Measurements from ENCODE around the gene SORCS2. TPM values are rescaled to one million over a fixed set of nuclear protein-coding genes. Genes with fewer than 3 reads are reported as not detected.

The SORCS2 gene
- polyA plus RNA-seq, 3 donors, result 0.46 to 0.55 TPM; not detected in 1

GRCh38 chr4:7310451-7310850, 118.1 kb downstream of the SORCS2 start:
- Histone ChIP-seq H3K9me3 (replicated peaks in 1 of 2; ENCODE audit: control insufficient read depth in 1 of 2, insufficient read depth in 1 of 2, low read length in 2 of 2) (no peaks in the 10 kb centered on the region), H3K4me1 (ENCODE audit: control insufficient read depth in 1 of 2, insufficient read depth in 2 of 2, low read length in 2 of 2) (no peaks in the 10 kb centered on the region), H3K27me3 (ENCODE audit: control insufficient read depth in 2 of 2, insufficient read depth in 2 of 2, low read length in 2 of 2) (no peaks in the 10 kb centered on the region), H4K20me1 (ENCODE audit: insufficient read depth, low read length) (no peaks in the 10 kb centered on the region), H3K36me3 (replicated peaks in 1 of 2; ENCODE audit: control insufficient read depth in 1 of 2, insufficient read depth in 2 of 2, low read length in 2 of 2) (no peaks in the 10 kb centered on the region), H3K4me2 (replicated peaks; ENCODE audit: extremely low read depth, low read length, poor library complexity, severe bottlenecking) (no peak overlapping the region), H2AFZ (ENCODE audit: insufficient read depth, low read depth, low read length, poor library complexity, severe bottlenecking) (no peak overlapping the region), H3K9ac (ENCODE audit: insufficient read depth, low read length, poor library complexity, severe bottlenecking) (no peak overlapping the region), H3K79me2 (ENCODE audit: insufficient read depth, low read length) (no peaks in the 10 kb centered on the region), H3K27ac (ENCODE audit: low read depth in 1 of 2, low read length in 2 of 2) (no peak overlapping the region), H3K4me3 (replicated peaks in 1 of 3; ENCODE audit: low read depth in 2 of 3, low read length in 3 of 3) (no peak overlapping the region)
- Mint-ChIP-seq H3K27me3 (ENCODE audit: low read depth in 3 of 3) (peaks cover 7 to 9% (median 8%) of the 10 kb centered on the region in 3 donors), H3K27ac (no peak overlapping the region), H3K4me3 (no peak overlapping the region), H3K9me3 (peaks cover 0 to 2% (median 0%) of the 10 kb centered on the region in 7 donors), H3K4me1 (no peaks in the 10 kb centered on the region), H3K36me3 (no peaks in the 10 kb centered on the region)
- no peak for TF ChIP-seq CTCF (IDR thresholded peaks at IDR 0.05)
- DNase-seq, result no peak
- intact Hi-C loops (cut with micrococcal nuclease), result no loop called here
- WGBS (ENCODE audit: insufficient coverage), result 77% methylated on average over 9 of the region's 12 CpGs

- H3K27ac Mint-ChIP-seq, result no peak overlapping the region
- no CpG with 5 or more reads among the region's 8 CpGs for WGBS (ENCODE audit: insufficient coverage)
- Histone ChIP-seq H3K27me3 (ENCODE audit: control insufficient read depth in 2 of 2, insufficient read depth in 2 of 2, low read length in 2 of 2) (no peaks in the 10 kb centered on the region), H2AFZ (ENCODE audit: insufficient read depth, low read depth, low read length, poor library complexity, severe bottlenecking) (no peak overlapping the region), H3K27ac (ENCODE audit: low read depth in 1 of 2, low read length in 2 of 2) (no peak overlapping the region), H3K79me2 (ENCODE audit: insufficient read depth, low read length) (no peaks in the 10 kb centered on the region), H3K4me3 (replicated peaks in 1 of 3; ENCODE audit: low read depth in 2 of 3, low read length in 3 of 3) (no peak overlapping the region), H3K9me3 (replicated peaks in 1 of 2; ENCODE audit: control insufficient read depth in 1 of 2, insufficient read depth in 1 of 2, low read length in 2 of 2) (no peaks in the 10 kb centered on the region), H3K4me2 (replicated peaks; ENCODE audit: extremely low read depth, low read length, poor library complexity, severe bottlenecking) (no peak overlapping the region), H3K36me3 (replicated peaks in 1 of 2; ENCODE audit: control insufficient read depth in 1 of 2, insufficient read depth in 2 of 2, low read length in 2 of 2) (no peaks in the 10 kb centered on the region), H3K9ac (ENCODE audit: insufficient read depth, low read length, poor library complexity, severe bottlenecking) (no peak overlapping the region), H4K20me1 (ENCODE audit: insufficient read depth, low read length) (no peaks in the 10 kb centered on the region), H3K4me1 (ENCODE audit: control insufficient read depth in 1 of 2, insufficient read depth in 2 of 2, low read length in 2 of 2) (no peaks in the 10 kb centered on the region)
- peaks cover 0 to 2% (median 0%) of the 10 kb centered on the region in 7 donors for H3K9me3 Mint-ChIP-seq
- no peak for DNase-seq
- no peak overlapping the region for H3K4me3 Mint-ChIP-seq
- no peaks in the 10 kb centered on the region for H3K36me3 Mint-ChIP-seq
- intact Hi-C loops (cut with micrococcal nuclease), result no loop called here
- TF ChIP-seq CTCF (IDR thresholded peaks at IDR 0.05), result no peak
- H3K4me1 Mint-ChIP-seq, result no peaks in the 10 kb centered on the region
- peaks cover 7 to 9% (median 7%) of the 10 kb centered on the region in 3 donors for H3K27me3 Mint-ChIP-seq (ENCODE audit: low read depth in 3 of 3)
Measured at GRCh38 chr4:7311205-7311604, 118.9 kb downstream of the SORCS2 start.

Data from CD14-positive monocyte (primary cell).